Measurements from ENCODE around the gene PGM2L1.
"Not testable (repeated sequence)": the region's sequence is repeated elsewhere in the genome, so short reads cannot be mapped to it uniquely, and the experiment has no call there.

PGM2L1 gene

GRCh38 chr11:74417379-74417804, 19.2 kb upstream of the PGM2L1 start:
- Mint-ChIP-seq H3K27me3 (peaks cover 12% of the 10 kb centered on the region), H3K9me3 (no peaks in the 10 kb centered on the region), H3K36me3 (no peaks in the 10 kb centered on the region), H3K4me1 (no peaks in the 10 kb centered on the region), H3K27ac (no peak overlapping the region), H3K4me3 (no peak overlapping the region)
- no peak for ATAC-seq

DNA sequence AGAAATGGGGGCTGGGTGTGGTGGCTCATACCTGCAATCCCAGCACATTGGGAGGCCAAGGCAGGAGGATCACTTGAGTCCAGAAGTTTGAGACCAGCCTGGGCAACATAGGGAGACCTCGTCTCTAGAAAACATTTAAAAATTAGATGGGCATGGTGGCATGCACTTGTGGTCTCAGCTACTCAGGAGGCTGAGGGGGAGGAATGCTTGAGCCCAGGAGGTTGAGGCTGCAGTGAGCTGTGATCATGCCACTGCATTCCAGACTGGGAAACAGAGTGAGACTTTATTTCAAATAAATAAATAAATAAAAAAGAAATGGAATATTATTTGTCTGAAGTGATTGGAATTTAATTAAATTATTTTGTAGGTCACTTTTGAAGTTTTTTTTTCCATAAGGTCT, 18.7 kb upstream of the PGM2L1 start:
- H3K36me3 Mint-ChIP-seq, H3K9me3 Mint-ChIP-seq, H3K4me1 Mint-ChIP-seq, ATAC-seq, H3K27ac Mint-ChIP-seq, H3K4me3 Mint-ChIP-seq: not testable (repeated sequence)
- H3K27me3 Mint-ChIP-seq: peaks cover 12% of the 10 kb centered on the region

DNA sequence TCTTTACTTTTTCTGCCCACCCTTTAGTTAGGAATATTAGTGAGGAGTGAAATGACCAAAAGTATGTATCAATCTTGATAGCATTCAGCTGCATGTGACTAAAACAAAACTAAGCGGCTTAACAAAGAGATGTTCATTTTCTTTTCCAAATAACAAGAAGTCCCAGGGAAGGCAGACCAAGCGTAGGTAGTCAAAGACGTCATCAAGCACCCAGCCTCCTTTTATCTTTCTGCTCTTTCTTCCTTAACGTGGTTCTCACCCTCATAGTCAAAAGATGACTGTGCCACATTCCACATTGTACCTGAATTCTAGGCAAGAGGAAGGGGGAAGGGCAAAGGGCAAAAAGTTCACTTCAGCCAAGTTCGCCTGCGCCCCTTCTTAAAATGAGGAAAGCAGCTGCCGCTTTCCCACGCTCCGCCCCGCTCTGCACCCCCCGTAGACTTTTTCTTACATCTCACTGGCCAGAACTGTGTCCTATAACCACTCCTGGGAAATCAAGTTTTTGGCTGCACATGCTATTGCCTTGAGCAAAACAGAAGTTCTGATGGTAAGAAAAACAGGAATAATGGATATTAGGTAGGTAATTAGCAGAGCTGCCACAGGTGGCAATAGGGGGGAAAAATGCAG, 14.6 kb upstream of the PGM2L1 start:
- no peaks in the 10 kb centered on the region for H3K4me1 Mint-ChIP-seq
- no peak overlapping the region for H3K27ac Mint-ChIP-seq
- no peak overlapping the region for H3K4me3 Mint-ChIP-seq
- no peaks in the 10 kb centered on the region for H3K36me3 Mint-ChIP-seq
- peaks cover 12% of the 10 kb centered on the region for H3K27me3 Mint-ChIP-seq
- no peak for ATAC-seq
- H3K9me3 Mint-ChIP-seq: no peaks in the 10 kb centered on the region

GRCh38 chr11:74412321-74412720, 14.1 kb upstream of the PGM2L1 start:
- Mint-ChIP-seq H3K4me1 (no peaks in the 10 kb centered on the region), H3K27me3 (peaks cover 12% of the 10 kb centered on the region), H3K27ac (no peak overlapping the region), H3K36me3 (no peaks in the 10 kb centered on the region), H3K9me3 (no peaks in the 10 kb centered on the region), H3K4me3 (no peak overlapping the region)
- ATAC-seq: no peak

DNA sequence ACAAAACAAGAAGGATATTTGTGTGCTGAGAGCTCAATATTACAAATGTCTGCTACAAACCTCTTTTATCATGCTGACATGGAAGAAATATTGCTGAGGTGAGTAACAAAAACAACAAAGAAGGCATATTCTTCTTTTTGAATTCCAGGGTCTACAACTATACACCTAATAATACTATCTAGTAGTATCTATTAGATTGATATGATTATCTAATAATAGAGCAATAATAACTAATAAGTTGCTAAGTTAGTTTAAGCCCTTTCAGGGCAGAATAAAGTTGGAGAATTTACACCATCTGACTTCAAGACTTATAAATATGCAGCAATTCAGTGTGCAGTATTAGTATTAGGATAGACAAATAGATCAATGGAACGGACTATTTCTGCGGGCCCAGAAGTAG, 11.4 kb upstream of the PGM2L1 start:
- ATAC-seq: no peak
- Mint-ChIP-seq H3K4me3 (no peak overlapping the region), H3K4me1 (no peaks in the 10 kb centered on the region), H3K27ac (no peak overlapping the region), H3K36me3 (no peaks in the 10 kb centered on the region), H3K27me3 (peaks cover 12% of the 10 kb centered on the region), H3K9me3 (no peaks in the 10 kb centered on the region)

- Mint-ChIP-seq H3K4me1 (peaks cover 7% of the 10 kb centered on the region), H3K36me3 (no peaks in the 10 kb centered on the region), H3K9me3 (no peaks in the 10 kb centered on the region), H3K27me3 (no peaks in the 10 kb centered on the region), H3K4me3 (no peak overlapping the region), H3K27ac (no peak overlapping the region)
- no peak for ATAC-seq
These were observed 5.5 kb upstream of the PGM2L1 start for GRCh38 chr11:74403607-74404321.

- ATAC-seq: no peak
- Mint-ChIP-seq H3K4me1 (peaks cover 13% of the 10 kb centered on the region), H3K36me3 (no peaks in the 10 kb centered on the region), H3K27ac (no peak overlapping the region), H3K4me3 (no peak overlapping the region), H3K27me3 (no peaks in the 10 kb centered on the region), H3K9me3 (no peaks in the 10 kb centered on the region)
These were observed 2.4 kb upstream of the PGM2L1 start for GRCh38 chr11:74400606-74401005.

- H3K36me3 Mint-ChIP-seq: no peaks in the 10 kb centered on the region
- H3K27me3 Mint-ChIP-seq: no peaks in the 10 kb centered on the region
- peaks cover 13% of the 10 kb centered on the region for H3K4me1 Mint-ChIP-seq
- ATAC-seq: peak; percentile 66
- H3K9me3 Mint-ChIP-seq: no peaks in the 10 kb centered on the region
- H3K27ac Mint-ChIP-seq: peak overlapping the region; percentile 88
- H3K4me3 Mint-ChIP-seq: peak overlapping the region; percentile 83
These were observed 561 bp downstream of the PGM2L1 start for GRCh38 chr11:74397501-74398243.

DNA sequence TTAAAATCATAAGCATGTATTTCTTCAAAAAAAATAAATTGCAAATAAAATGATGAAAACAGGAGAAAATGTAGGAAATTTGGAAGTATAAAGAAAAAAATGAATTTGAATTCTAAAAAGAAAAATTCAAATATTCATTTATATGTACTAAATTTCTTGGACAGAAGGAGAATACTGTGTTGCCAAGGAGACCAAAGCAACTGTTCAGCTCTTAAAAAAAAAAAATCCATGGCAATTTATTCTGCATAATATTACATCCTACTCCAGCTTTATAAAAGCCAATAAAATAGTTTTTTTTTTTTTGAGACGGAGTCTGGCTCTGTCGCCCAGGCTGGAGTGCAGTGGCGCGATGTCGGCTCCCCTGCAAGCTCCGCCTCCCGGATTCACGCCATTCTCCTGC, 6.0 kb downstream of the PGM2L1 start:
- Mint-ChIP-seq H3K9me3 (no peaks in the 10 kb centered on the region), H3K36me3 (no peaks in the 10 kb centered on the region), H3K4me1 (peaks cover 7% of the 10 kb centered on the region), H3K27me3 (no peaks in the 10 kb centered on the region), H3K27ac (no peak overlapping the region), H3K4me3 (no peak overlapping the region)
- ATAC-seq: no peak

GRCh38 chr11:74391193-74391592, 7.0 kb downstream of the PGM2L1 start:
- Mint-ChIP-seq H3K36me3 (no peaks in the 10 kb centered on the region), H3K27me3 (no peaks in the 10 kb centered on the region), H3K4me3 (no peak overlapping the region), H3K9me3 (no peaks in the 10 kb centered on the region), H3K4me1 (peaks cover 6% of the 10 kb centered on the region), H3K27ac (no peak overlapping the region)
- ATAC-seq: no peak

DNA sequence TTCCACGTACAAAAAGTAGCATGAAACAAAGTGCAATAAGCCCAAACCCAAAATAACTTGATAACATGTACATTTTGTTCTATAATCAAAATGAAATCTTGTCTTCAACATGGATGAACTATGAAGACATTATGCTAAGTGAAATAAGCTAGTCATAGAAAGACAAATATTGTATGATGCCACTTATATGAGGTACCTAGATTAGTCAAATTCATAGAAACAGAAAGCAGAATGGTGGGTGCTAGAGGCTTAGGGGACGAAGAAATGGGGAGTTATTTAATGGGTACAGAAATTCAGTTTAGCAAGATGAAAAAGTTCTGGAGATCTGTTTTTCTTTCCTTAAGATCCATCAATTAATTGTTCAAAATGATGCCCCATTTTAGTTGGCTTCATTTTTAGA, 7.5 kb downstream of the PGM2L1 start:
- no peak overlapping the region for H3K27ac Mint-ChIP-seq
- no peaks in the 10 kb centered on the region for H3K27me3 Mint-ChIP-seq
- no peak overlapping the region for H3K4me3 Mint-ChIP-seq
- no peak for ATAC-seq
- H3K9me3 Mint-ChIP-seq: no peaks in the 10 kb centered on the region
- H3K4me1 Mint-ChIP-seq: peaks cover 6% of the 10 kb centered on the region
- H3K36me3 Mint-ChIP-seq: no peaks in the 10 kb centered on the region

DNA sequence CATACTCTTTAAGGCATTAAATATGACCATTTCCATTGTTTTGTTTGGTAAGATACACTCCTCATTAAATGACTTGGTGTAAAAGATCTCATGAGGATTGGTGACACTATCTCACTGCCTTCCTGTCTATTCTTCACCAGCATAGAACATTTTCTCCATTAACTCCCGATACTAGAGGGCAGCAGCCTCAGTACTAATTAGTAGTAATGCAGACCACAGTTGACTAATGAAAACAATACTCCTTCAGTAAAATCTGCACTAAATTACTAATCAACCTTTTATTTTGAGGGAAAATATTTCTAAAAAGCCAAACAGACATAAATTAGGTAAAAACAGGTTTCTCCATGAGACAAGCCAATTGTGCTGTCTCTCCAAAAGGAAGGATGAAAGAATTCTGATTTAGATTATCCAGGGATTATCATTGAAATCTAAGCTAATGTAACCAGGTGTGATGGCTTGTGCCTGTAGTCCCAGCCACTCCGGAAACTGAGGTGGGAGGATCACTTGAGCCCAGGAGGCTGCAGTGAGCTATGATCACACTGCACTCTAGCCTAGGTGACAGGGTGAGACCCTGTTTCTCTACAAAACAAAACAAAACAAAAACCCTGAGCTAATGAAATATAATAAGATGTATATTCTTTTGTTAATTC, 9.4 kb downstream of the PGM2L1 start:
- peak; percentile 74 for ATAC-seq
- H3K27me3 Mint-ChIP-seq: no peaks in the 10 kb centered on the region
- no peaks in the 10 kb centered on the region for H3K9me3 Mint-ChIP-seq
- H3K27ac Mint-ChIP-seq: no peak overlapping the region
- no peak overlapping the region for H3K4me3 Mint-ChIP-seq
- H3K4me1 Mint-ChIP-seq: peaks cover 6% of the 10 kb centered on the region
- H3K36me3 Mint-ChIP-seq: no peaks in the 10 kb centered on the region

- Mint-ChIP-seq H3K4me3 (no peak overlapping the region), H3K36me3 (no peaks in the 10 kb centered on the region), H3K27ac (no peak overlapping the region), H3K4me1 (peaks cover 6% of the 10 kb centered on the region), H3K27me3 (no peaks in the 10 kb centered on the region), H3K9me3 (no peaks in the 10 kb centered on the region)
- no peak for ATAC-seq
These were observed 13.6 kb downstream of the PGM2L1 start for GRCh38 chr11:74384641-74385040.

DNA sequence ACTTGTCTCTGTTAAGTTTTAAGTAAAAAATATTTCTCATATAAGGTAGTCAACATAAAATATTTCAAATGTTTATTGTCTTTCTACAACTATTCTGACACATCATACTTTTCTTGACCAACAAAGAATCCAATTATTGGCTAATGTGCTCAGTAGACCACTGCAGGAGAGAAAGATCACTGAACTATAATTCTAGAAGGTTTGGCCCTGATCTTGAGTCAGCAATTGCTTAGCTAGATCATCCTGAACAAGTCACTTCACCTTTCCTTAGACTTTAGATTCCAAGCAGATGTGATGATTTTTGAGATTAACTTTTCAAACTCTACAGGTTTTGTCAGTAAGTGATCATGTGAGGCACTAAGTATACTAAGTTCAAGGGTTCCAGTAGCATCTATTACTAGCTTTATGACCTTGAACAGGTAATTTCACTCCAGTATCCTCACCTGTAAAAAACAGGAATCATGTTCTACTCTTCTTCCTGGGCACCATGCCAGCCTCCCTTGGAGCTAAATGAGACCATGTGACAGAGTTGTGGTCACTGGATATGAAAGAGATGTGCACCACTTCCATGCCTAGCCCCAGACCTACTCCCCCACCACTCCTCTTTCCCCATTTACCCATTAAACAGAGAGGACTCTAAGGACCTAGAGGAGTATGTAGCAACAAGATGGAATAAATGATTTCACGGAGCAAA, 17.3 kb downstream of the PGM2L1 start:
- no peaks in the 10 kb centered on the region for H3K36me3 Mint-ChIP-seq
- no peaks in the 10 kb centered on the region for H3K4me1 Mint-ChIP-seq
- no peak overlapping the region for H3K4me3 Mint-ChIP-seq
- no peaks in the 10 kb centered on the region for H3K9me3 Mint-ChIP-seq
- H3K27me3 Mint-ChIP-seq: no peaks in the 10 kb centered on the region
- no peak overlapping the region for H3K27ac Mint-ChIP-seq
- ATAC-seq: no peak

- Mint-ChIP-seq H3K9me3 (no peaks in the 10 kb centered on the region), H3K27me3 (no peaks in the 10 kb centered on the region), H3K27ac (no peak overlapping the region), H3K36me3 (no peaks in the 10 kb centered on the region), H3K4me3 (no peak overlapping the region), H3K4me1 (no peaks in the 10 kb centered on the region)
- no peak for ATAC-seq
These were observed 20.5 kb downstream of the PGM2L1 start for GRCh38 chr11:74377689-74378088.

Data from stimulated activated memory B cell treated with anti-CD40 and anti-IgM and Interleukin-4, amounts not matched to agents 10 μg/mL and 1 μg/mL and 100 μg/mL, for 72 hours (primary cell).